Lower leg skin (tissue), 4 donors: ENCODE data around the gene ARHGAP8. TPM values are rescaled to one million over a fixed set of nuclear protein-coding genes. Genes with fewer than 3 reads are reported as not detected.

Source experiments
- DNase-seq, 2 donors: peaks; one replicate each; pipeline ENCODE4 v3.0.0-alpha.2; 2019; ENCODE audit warnings: low spot score in 2 of 2
- H3K4me3 ChIP-seq: fragments of 200-600 bp; sonication (generic); 2 replicates; pipeline ENCODE4 v1.5.1; 2017; ENCODE audit warnings: mild to moderate bottlenecking, low read depth; ENCODE audit not compliant: poor library complexity, severe bottlenecking
- POLR2A ChIP-seq, 2 donors: fragments of 450-650 bp; IDR thresholded peaks; one replicate each; pipeline ENCODE4 v1.6.1; 2016 to 2017; ENCODE audit warnings: antibody characterized with exemption in 2 of 2, mild to moderate bottlenecking in 1 of 2, moderate library complexity in 1 of 2
- WGBS, 2 donors: methylation state at CpG; one replicate each; pipeline ENCODE4 v1.1.5; 2018; 5-methylcytosine and 5-hydroxymethylcytosine counted together
- intact Hi-C: fragments of 100-400 bp; cut with DNase I; formaldehyde crosslinking; loops from one replicate; pipeline ENCODE4 v1.15.0; 2023; ENCODE audit warnings: low total_unique reads
- total RNA-seq, 4 donors: library from RNA; depleted of rRNA; stranded (reverse); fragments of >200 nt; gene quantifications; one replicate each; pipeline ENCODE4 v1.1.0, GENCODE V29; 2016
- TF ChIP-seq, protein P1 (sequence below), 3 donors: fragments of 450-650 bp; IDR thresholded peaks; one replicate each; pipeline ENCODE4 v1.5.1; 2016; ENCODE audit warnings: antibody characterized with exemption in 3 of 3, mild to moderate bottlenecking in 3 of 3, moderate library complexity in 2 of 3

The ARHGAP8 gene
- total RNA-seq, 4 donors from 2014 or later: 2.9 to 3.4 (median 3.2) TPM

DNA sequence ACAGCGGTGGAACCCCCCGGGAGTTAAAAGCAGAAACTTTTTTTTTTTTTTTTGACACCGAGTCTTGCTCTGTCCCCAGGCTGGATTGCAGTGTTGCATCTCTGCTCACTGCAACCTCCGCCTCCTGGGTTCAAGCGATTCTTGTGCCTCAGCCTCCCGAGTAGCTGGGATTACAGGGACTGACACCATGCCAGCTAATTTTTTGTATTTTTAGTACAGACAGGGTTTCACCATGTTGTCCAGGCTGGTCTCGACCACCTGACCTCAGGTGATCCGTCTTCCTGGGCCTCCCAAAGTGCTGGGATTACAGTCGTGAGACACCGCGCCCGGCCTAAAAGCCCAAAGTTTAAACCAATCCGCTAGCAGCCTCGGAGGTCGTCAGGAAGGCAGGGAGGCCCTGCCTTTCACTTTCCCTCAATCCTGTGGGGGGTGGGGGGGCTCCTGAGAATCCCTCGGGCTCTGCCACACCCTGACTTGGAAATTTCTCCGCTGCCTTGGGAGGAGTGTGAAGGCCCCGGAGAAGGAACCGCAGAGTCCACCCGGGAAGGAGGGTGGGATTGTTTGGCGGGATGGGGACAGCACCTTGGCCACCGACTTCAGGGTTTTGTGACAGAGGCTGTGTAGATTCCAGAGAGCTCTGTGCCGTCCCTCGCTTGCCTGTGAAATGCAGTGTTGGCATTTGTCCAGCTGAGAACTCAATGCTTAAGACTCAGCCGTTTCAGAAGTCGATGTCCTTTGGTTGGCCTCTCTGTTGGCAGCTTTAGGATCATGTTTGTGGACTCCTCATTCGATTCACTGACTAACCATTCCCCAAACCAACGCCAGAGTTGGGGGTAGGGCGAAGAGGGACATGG lies 1.0 kb downstream of the ARHGAP8 start:
- TF ChIP-seq, protein P1, sequence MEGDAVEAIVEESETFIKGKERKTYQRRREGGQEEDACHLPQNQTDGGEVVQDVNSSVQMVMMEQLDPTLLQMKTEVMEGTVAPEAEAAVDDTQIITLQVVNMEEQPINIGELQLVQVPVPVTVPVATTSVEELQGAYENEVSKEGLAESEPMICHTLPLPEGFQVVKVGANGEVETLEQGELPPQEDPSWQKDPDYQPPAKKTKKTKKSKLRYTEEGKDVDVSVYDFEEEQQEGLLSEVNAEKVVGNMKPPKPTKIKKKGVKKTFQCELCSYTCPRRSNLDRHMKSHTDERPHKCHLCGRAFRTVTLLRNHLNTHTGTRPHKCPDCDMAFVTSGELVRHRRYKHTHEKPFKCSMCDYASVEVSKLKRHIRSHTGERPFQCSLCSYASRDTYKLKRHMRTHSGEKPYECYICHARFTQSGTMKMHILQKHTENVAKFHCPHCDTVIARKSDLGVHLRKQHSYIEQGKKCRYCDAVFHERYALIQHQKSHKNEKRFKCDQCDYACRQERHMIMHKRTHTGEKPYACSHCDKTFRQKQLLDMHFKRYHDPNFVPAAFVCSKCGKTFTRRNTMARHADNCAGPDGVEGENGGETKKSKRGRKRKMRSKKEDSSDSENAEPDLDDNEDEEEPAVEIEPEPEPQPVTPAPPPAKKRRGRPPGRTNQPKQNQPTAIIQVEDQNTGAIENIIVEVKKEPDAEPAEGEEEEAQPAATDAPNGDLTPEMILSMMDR (IDR thresholded peaks at IDR 0.05): no peak
- TF ChIP-seq POLR2A (IDR thresholded peaks at IDR 0.05): no peak
- intact Hi-C loops: no loop called here
- 23 to 28% methylated on average over 27 to 29 of the region's 29 CpGs for WGBS, 2 donors
- no peak overlapping the region for H3K4me3 ChIP-seq
- DNase-seq: no peak

DNA sequence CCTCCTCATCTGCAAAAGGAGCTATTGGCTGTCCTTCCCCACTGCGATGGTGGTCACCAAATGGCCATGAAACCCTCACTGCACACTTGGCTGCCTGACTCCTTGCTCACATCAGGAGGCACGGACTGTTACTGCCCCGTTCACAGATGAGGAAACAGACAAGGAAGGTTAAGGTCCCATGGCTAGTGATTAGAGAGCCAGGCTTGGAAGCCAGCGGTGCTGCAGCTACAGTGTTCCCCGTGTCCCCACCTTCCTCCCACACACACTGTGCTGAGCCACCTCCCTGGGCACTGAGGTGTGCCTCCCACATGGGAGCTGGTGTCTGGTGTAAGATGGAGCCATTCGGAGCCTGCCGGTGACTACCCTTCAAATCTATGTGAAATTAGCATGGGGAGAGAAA lies 2.6 kb downstream of the ARHGAP8 start:
- TF ChIP-seq, protein P1 (IDR thresholded peaks at IDR 0.05): no peak
- no peak for TF ChIP-seq POLR2A (IDR thresholded peaks at IDR 0.05)
- DNase-seq: no peak
- intact Hi-C loops: no loop called here
- H3K4me3 ChIP-seq: no peak overlapping the region
- 49 to 62% methylated on average over 7 of the region's 7 CpGs for WGBS, 2 donors

DNA sequence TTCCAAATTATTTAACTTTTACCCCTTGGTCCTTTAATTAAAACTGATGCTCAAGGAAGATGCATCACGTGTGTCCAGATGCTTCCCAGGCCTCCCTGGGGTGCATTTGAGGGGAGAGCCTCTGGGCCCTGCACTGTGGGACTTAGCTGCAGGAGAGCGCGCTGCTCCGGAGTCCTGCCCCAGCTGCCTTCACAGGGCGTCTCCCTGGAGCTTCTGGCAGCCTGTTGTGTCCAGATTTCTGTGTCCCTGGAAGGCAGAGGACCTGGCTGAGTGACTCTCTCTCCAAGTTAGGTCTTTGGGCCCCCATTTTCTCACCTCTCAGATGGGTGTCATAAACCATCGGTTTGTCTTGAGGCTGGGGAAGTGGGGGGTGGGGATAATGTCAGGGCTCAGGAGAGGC lies 3.0 kb downstream of the ARHGAP8 start:
- no peak for TF ChIP-seq POLR2A (IDR thresholded peaks at IDR 0.05)
- TF ChIP-seq, protein P1 (IDR thresholded peaks at IDR 0.05): no peak

DNA sequence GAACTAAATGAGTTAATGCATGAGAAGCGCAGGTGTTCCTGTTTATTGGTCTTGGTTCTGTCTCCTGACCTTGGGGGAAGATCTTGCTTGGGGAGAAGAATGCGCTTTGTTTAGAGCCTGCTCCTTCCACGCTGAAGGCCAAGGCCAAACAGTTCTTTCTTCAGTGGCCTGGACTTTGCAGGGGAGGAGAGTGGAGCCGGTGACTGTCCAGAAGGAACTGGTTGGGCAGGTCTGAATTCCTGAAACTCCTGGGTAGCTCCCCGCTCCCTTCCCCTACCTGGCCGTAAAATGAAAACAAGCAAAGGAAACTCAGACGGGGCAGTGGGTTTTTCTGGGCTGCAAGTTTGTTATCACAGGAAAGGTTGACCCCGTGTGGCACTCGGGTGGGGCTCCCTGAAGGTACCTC lies 3.6 kb downstream of the ARHGAP8 start:
- DNase-seq: no peak
- intact Hi-C loops: no loop called here
- H3K4me3 ChIP-seq: no peak overlapping the region
- WGBS, 2 donors: 39 to 48% methylated on average over 9 of the region's 9 CpGs
- TF ChIP-seq, protein P1 (IDR thresholded peaks at IDR 0.05): no peak
- no peak for TF ChIP-seq POLR2A (IDR thresholded peaks at IDR 0.05)

More for the DNA sequence above, 3.0 kb downstream of the ARHGAP8 start:
- no peak for DNase-seq
- WGBS, 2 donors: 34 to 49% methylated on average over 6 of the region's 6 CpGs
- intact Hi-C loops: no loop called here
- H3K4me3 ChIP-seq: no peak overlapping the region

DNA sequence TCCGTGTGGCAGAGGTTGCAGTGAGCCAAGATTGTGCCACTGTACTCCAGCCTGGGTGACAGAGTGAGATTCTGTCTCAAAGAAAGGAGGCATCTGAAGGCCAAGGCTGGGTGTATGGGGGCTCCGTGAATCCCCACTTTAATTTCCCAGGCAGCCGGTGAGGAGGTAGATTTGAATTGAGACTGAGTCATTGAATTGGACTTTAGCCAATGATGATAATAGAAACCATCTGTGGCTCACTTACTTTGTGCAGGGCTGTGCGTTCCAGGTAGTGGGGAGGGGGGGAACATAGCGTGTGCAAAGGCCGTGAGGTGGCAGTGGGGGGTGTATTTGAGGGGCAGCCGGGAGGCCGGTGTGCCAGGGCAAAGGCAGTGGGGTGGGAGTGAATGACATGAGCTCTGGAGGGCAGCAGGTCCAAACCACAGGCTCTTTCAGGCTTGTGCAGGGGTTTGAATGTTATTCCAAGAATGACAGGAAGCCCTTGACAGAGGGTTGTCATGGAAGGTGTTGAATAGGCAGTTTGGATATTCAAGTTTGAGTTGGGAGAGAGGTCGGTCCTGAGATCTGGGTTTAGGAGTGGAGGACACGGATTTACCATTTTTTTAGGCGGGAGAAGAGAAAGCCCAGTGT lies 6.1 kb downstream of the ARHGAP8 start:
- no peak for DNase-seq
- H3K4me3 ChIP-seq: no peak overlapping the region
- 51 to 53% methylated on average over 11 of the region's 11 CpGs for WGBS, 2 donors
- intact Hi-C loops: no loop called here
- TF ChIP-seq POLR2A (IDR thresholded peaks at IDR 0.05): no peak
- TF ChIP-seq, protein P1 (IDR thresholded peaks at IDR 0.05): no peak
